Cardiac fibroblast (primary cell): ENCODE data around the gene WNT7B.

Source experiments
- DNase-seq, 2 donors: peaks; one replicate each; pipeline versions ENCODE4 v3.0.0 to v3.0.0-alpha.2; 2010; ENCODE audit warnings: low read depth in 2 of 2
- H3K4me3 ChIP-seq, 2 donors: replicated peaks in 1 of 2; 1 replicate in 1 of 2; 2 replicates in 1 of 2; pipeline ENCODE4 v1.5.1; 2011; ENCODE audit warnings: low read depth in 2 of 2, low read length in 2 of 2, mild to moderate bottlenecking in 2 of 2, moderate library complexity in 1 of 2
- TF ChIP-seq, protein P1 (sequence below): IDR thresholded peaks from one replicate; pipeline ENCODE4 v1.5.1; 2011; ENCODE audit warnings: low read depth, mild to moderate bottlenecking, low read length, inconsistent platforms

Gene WNT7B

DNA sequence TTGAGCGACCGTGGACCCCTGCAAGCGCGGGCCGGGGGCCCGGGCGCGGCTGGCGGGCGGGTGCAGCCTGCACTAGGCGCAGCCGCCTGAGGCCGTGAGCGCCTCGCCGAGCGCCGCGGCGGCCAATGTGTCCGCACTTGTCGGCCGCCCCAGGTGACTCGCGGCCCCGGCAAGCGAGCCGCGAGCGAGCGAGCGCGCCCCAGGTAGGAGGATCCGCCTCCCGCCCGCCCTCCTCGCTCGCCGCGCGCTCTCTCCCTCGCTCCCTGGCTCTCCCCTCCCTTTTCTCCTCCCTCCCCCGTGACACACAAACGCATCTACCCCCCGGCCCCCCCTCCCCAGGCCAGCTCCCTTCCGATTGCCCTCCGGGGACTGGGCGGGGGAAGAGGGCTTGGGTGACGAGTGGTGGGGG is at the start of gene WNT7B:
Gene WNT7B, minus strand, starts transcription at position 160 of the 409 bp plus-strand sequence. CDS start 408 bp downstream, outside the sequence.
- TF ChIP-seq, protein P1, sequence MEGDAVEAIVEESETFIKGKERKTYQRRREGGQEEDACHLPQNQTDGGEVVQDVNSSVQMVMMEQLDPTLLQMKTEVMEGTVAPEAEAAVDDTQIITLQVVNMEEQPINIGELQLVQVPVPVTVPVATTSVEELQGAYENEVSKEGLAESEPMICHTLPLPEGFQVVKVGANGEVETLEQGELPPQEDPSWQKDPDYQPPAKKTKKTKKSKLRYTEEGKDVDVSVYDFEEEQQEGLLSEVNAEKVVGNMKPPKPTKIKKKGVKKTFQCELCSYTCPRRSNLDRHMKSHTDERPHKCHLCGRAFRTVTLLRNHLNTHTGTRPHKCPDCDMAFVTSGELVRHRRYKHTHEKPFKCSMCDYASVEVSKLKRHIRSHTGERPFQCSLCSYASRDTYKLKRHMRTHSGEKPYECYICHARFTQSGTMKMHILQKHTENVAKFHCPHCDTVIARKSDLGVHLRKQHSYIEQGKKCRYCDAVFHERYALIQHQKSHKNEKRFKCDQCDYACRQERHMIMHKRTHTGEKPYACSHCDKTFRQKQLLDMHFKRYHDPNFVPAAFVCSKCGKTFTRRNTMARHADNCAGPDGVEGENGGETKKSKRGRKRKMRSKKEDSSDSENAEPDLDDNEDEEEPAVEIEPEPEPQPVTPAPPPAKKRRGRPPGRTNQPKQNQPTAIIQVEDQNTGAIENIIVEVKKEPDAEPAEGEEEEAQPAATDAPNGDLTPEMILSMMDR, result no peak
- no peak within 1 kb of the TSS for H3K4me3 ChIP-seq
- DNase-seq, result no peak

DNA sequence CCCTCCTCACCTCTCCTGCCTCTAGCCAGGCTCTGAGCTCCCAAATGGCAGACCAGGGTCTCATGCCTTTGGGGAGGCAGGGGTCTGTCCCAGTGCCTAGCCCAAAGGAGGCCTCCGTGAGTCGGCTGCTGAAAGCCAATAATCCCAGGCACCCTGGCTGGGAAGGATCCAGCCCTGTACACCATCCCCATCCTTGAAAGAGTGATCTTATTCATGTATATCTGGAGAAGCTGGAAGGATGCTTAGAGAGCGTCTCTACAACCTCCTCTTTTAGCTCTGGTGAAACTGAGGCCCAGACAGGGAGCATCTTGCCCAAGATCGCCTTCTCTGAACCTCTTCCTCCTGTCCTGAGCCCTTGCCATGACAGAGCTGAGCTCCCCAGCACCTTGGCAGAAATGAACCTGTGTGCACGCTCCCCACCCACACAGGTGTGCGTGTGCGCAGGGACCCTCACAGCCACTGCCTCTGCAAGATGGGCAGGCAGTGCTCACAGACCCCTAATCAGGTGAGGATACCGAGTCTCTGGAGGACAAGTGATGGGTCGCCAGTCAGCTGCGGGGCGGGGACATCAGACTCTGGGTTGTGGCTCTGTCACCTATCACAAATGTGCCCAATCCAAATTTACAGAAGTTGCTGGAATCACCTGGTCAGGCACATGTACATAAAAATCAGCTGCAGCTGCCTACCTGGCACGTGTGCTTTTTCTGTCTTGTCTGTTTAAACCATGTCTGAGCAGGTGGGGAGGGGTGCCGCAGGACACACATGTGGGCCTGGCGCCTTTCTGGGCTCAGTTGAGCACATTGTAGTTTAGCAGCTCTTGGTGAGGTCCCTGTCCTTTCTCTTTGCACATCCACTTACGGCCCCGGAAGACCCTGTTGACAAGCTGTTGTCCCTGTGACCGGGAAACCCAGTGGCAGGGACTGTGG is 49.3 kb upstream of the WNT7B start:
- TF ChIP-seq, protein P1, result no peak
- no peak overlapping the region for H3K4me3 ChIP-seq
- DNase-seq, result no peak

DNA sequence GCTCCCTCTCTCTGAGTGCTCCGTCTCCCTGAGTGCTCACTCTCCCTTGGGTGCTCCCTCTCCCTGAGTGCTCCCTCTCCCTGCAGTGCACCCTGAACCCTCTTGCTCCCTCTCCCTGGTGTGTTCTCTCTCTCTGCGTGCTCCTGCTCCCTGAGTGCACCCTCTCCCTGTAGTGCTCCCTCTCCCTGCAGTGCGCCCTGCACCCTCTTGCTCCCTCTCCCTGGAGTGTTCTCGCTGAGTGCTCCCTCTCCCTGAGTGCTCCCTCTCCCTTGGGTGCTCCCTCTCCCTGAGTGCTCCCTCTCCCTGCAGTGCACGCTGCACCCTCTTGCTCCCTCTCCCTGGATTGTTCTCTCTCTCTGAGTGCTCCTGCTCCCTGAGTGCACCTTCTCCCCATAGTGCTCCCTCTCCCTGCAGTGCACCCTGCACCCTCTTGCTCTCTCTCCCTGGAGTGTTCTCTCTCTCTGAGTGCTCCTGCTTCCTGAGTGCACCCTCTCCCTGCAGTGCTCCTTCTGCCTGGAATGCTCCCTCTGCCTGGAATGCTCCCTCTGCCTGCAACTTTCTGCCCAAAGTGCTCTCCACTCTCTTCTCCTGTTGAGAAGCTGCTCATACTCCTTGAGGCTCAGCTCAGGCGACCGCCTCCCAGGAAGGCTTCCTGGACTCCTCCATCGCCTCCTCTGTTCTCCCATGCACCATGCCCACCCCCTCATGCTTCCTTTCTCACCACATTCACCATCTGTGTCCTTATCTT is 48.4 kb upstream of the WNT7B start:
- TF ChIP-seq, protein P1, result no peak
- no peak for DNase-seq
- no peak overlapping the region for H3K4me3 ChIP-seq

DNA sequence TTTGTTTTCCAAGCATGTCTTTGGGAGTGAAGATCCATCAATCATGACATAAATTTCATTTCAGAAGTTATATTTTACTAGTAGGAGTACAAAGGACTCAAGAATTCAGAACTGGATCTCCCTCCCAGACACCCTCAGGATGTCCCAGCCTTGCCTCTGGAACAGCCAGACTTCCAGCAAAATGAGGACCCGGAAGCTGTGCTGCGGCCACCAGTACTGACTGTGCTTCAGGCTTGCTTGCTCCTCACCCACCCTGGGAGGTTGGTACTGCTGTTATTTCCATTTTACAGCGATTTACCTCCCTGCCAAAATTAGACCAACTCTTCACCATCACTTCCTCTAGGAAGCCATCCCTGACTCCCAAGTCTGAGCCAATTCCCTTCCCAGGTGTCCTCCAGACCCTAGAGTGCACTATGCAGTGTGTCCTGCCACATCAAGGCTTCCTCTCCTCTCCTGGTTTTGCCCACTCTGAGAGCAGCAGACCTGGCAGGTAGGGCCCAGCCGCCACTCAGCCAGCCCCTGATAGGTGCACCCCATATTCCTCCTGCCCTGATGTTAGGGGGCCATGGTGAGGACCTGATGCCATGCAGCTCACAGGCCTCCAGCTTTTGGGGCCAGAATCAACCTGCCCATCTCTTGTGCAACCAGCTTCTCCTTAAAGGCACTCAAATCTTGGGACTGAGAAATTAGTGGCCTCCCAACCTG is 47.3 kb upstream of the WNT7B start:
- DNase-seq, result no peak
- TF ChIP-seq, protein P1, result no peak
- no peak overlapping the region for H3K4me3 ChIP-seq

DNA sequence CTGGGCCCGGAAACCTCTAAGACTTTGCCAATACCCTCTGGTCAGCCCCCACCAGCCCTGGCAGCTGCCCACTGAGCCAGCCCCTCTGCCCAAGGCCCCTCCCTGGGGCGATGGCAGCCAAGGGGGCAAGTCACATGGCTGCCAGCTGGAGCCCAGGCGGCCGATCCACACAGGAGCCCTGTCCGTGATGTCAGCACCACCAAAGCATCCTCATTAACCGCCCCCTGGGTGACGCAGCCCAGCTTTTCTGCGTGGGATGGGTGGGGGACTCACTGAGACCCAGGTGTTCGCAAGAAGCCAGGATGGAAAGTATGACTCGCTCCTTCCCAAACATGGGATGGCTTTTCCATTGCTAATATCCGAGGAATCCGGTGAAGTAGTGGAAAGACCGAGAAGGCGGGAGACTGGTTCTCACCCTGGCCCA is 46.6 kb upstream of the WNT7B start:
- H3K4me3 ChIP-seq, result no peak overlapping the region
- TF ChIP-seq, protein P1, result no peak
- peak; percentile 26 to 47 for DNase-seq

DNA sequence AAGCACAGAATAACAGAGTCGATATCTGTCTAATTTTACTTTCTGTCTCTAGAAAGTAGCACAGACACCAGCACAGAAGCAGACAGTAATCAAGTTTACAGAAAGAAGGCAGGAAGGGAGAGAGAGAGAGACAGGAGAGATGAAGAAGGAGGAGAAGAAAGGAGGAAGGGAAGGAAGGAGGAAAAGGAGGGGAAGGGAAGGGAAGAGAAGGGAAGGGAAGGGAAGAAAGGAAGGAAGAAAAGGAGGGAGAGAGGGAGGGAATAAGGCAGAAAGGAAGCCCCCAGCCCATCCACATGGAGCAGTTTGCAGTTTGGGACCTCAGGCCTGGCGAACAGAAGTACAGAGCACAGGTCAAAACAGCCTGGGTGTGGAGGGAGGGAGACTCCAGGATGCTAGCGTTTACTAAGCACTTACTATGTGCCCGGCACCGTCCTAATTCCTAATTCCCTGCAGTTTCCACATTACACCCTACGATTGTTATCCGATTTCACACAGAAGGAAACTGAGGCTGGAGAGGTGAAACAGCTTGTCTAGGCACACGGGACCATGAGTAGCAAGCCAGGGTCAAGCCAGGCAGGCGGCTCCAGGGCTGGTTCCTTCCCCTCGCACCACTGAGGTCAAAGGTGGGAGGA is 46.0 kb upstream of the WNT7B start:
- DNase-seq, result no peak
- H3K4me3 ChIP-seq, result no peak overlapping the region
- TF ChIP-seq, protein P1, result no peak
